Testis (tissue), 3 donors: ENCODE results near the gene RSAD2. TPM values are rescaled to one million over a fixed set of nuclear protein-coding genes. Genes with fewer than 3 reads are reported as not detected.

Experiments used
- DNase-seq: peaks from one replicate; pipeline ENCODE4 v3.0.0-alpha.2; 2019
- H3K27ac ChIP-seq, 2 donors: fragments of 200-600 bp; sonication (generic); one replicate each; pipeline ENCODE4 v1.5.1; 2019
- H3K27me3 ChIP-seq: fragments of 200-600 bp; sonication (generic); one replicate; pipeline ENCODE4 v1.5.1; 2019
- H3K36me3 ChIP-seq: fragments of 200-600 bp; sonication (generic); one replicate; pipeline ENCODE4 v1.5.1; 2017; ENCODE audit warnings: low read depth; ENCODE audit errors: missing control alignments
- H3K4me1 ChIP-seq: fragments of 200-600 bp; sonication (generic); one replicate; pipeline ENCODE4 v1.5.1; 2019
- H3K4me3 ChIP-seq, 2 donors: fragments of 200-600 bp; sonication (generic); one replicate each; pipeline ENCODE4 v1.5.1; 2017 to 2019
- H3K9me3 ChIP-seq: fragments of 200-600 bp; sonication (generic); one replicate; pipeline ENCODE4 v1.5.1; 2017
- POLR2A ChIP-seq: fragments of 450-650 bp; IDR thresholded peaks from one replicate; pipeline ENCODE4 v1.6.1; 2017; ENCODE audit warnings: antibody characterized with exemption, mild to moderate bottlenecking, moderate library complexity
- WGBS, 2 donors: methylation state at CpG; one replicate each; pipeline ENCODE4 v1.1.5; 2018; 5-methylcytosine and 5-hydroxymethylcytosine counted together
- intact Hi-C: fragments of 100-400 bp; cut with DNase I; formaldehyde crosslinking; loops from one replicate; pipeline ENCODE4 v1.15.1; 2023; ENCODE audit warnings: low total_unique reads
- polyA plus RNA-seq: library from polyadenylated mRNA; stranded (reverse); fragments of 350-450 nt; fragmentation: Illumina TruSeq; extraction: RNeasy Lipid Tissue Mini Kit (QIAGEN cat#74804); gene quantifications from one replicate; pipeline ENCODE4 v1.2.3, GENCODE V29; 2014; ENCODE audit warnings: low read depth, low replicate concordance; ENCODE audit not compliant: insufficient read depth
- total RNA-seq, 2 donors: library from RNA; depleted of rRNA; stranded (reverse); fragments of >200 nt; gene quantifications; one replicate each; pipeline ENCODE4 v1.2.3, GENCODE V29; 2016
- TF ChIP-seq, protein P1 (sequence below), 3 experiments: fragments of 450-650 bp in 2 of 3; fragments of 200-600 bp in 1 of 3; sonication (generic) in 1 of 3; IDR thresholded peaks; one replicate each; pipeline ENCODE4 v1.5.1; 2016 to 2019; ENCODE audit warnings: antibody characterized with exemption in 3 of 3, mild to moderate bottlenecking in 2 of 3, moderate library complexity in 1 of 3

RSAD2 gene
- total and polyA plus RNA-seq, 3 donors from 2014 or later: 2.3 to 5.5 (median 4.4) TPM

DNA sequence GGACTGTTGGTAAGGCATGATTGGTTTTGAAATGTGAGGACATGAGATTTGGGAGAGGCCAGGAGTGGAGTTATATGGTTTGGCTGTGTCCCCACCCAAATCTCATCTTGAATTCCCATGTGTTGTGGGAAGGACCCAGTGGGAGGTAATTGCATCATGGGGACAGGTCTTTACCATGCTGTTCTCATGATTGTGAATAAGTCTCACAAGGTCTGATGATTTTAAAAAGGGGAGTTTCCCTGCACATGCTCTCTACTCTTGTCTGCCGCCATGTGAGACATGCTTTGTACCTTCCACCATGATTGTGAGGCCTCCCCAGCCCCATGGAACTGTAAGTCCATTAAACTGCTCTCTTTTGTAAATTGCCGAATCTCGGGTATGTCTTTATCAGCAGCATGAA is 17.3 kb upstream of the RSAD2 start:
- H3K9me3 ChIP-seq: no peaks in the 10 kb centered on the region
- TF ChIP-seq POLR2A: no peak
- TF ChIP-seq, protein P1, sequence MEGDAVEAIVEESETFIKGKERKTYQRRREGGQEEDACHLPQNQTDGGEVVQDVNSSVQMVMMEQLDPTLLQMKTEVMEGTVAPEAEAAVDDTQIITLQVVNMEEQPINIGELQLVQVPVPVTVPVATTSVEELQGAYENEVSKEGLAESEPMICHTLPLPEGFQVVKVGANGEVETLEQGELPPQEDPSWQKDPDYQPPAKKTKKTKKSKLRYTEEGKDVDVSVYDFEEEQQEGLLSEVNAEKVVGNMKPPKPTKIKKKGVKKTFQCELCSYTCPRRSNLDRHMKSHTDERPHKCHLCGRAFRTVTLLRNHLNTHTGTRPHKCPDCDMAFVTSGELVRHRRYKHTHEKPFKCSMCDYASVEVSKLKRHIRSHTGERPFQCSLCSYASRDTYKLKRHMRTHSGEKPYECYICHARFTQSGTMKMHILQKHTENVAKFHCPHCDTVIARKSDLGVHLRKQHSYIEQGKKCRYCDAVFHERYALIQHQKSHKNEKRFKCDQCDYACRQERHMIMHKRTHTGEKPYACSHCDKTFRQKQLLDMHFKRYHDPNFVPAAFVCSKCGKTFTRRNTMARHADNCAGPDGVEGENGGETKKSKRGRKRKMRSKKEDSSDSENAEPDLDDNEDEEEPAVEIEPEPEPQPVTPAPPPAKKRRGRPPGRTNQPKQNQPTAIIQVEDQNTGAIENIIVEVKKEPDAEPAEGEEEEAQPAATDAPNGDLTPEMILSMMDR (IDR thresholded peaks at IDR 0.05): no peak
- no peaks in the 10 kb centered on the region for H3K4me1 ChIP-seq
- H3K4me3 ChIP-seq: no peak overlapping the region
- DNase-seq: no peak
- intact Hi-C loops: no loop called here
- WGBS, 2 donors: 97 to 99% methylated on average over 3 of the region's 3 CpGs
- H3K27me3 ChIP-seq: no peaks in the 10 kb centered on the region
- no peak overlapping the region for H3K27ac ChIP-seq
- H3K36me3 ChIP-seq: no peaks in the 10 kb centered on the region

DNA sequence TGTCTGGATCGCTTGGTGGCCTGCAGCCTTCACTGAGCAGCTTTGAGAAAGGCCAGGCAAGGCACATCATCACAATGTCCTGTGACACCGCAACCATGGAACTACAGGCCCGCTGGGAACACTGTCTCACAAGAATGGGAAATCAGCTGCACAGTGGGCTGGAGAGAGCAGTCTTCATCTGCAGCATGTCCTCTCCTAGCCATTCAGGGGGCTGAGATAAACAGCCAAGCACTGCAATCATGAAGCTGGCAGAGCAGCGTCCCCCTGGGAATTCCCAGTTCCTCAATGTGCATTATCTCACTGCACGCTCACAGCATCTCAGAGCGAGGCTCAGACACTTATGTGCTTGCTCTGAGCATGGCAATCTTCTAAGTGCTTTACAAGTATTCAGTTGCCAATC is 13.8 kb upstream of the RSAD2 start:
- H3K27ac ChIP-seq: no peak overlapping the region
- intact Hi-C loops: no loop called here
- H3K9me3 ChIP-seq: no peaks in the 10 kb centered on the region
- no peak overlapping the region for H3K4me3 ChIP-seq
- DNase-seq: no peak
- no peaks in the 10 kb centered on the region for H3K27me3 ChIP-seq
- peaks cover 9% of the 10 kb centered on the region for H3K4me1 ChIP-seq
- H3K36me3 ChIP-seq: no peaks in the 10 kb centered on the region
- TF ChIP-seq POLR2A: no peak
- TF ChIP-seq, protein P1 (IDR thresholded peaks at IDR 0.05): no peak
- 83 to 93% methylated on average over 6 of the region's 6 CpGs for WGBS, 2 donors

DNA sequence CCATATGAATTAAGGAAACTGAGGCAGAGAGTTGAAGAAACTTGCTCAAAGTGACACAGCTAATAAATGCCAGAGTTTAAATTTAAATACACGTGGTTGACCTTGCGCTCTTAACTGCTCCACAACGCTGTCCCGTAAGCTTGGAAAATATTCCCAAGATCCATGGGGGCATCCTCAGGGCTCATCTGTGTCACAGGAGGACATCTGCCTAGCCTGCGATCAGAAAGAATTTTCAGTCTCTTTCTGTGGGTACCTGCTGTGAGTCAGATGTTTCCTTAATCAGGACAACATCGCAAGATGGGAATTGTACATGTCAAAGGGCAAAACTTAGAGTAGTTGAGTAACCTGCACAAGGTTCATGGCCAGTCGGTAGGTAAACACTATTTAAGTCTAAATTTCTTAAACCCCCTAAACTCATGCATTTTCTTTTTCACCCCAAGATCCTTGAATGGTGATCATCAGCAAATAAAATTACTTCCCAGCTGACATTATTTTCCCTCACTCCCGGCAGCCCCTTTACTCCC is 13.3 kb upstream of the RSAD2 start:
- no peak overlapping the region for H3K27ac ChIP-seq
- no peaks in the 10 kb centered on the region for H3K36me3 ChIP-seq
- H3K4me1 ChIP-seq: peaks cover 9% of the 10 kb centered on the region
- H3K27me3 ChIP-seq: no peaks in the 10 kb centered on the region
- H3K9me3 ChIP-seq: no peaks in the 10 kb centered on the region
- 44 to 61% methylated on average over 8 of the region's 8 CpGs for WGBS, 2 donors
- intact Hi-C loops: no loop called here
- TF ChIP-seq, protein P1 (IDR thresholded peaks at IDR 0.05): no peak
- TF ChIP-seq POLR2A: no peak
- H3K4me3 ChIP-seq: peak overlapping the region; percentile 83 to 86
- no peak for DNase-seq

DNA sequence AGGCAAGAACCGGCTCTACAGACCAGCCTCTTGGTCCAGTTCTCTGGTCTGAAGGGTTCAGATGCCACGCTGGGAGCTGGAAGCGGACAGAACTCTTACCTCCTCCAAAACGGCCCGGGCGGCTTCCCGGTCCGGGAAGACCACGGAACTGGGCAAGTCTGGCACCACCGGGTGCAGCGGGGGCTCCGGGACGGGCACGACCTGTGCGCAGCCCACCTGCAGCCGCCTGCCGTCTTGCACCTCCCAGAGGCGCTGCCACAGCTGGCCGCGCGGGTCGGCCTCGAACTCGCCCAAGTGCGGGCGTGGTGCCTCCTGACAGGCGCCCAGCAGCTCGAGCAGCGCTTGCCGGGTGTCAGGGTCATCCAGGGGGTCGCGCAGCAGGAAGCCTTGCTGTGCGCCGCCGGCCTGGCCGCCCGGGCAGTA is 12.6 kb upstream of the RSAD2 start:
- H3K9me3 ChIP-seq: no peaks in the 10 kb centered on the region
- no peaks in the 10 kb centered on the region for H3K27me3 ChIP-seq
- peak; percentile 15 for DNase-seq
- 8 to 60% methylated on average over 1 to 28 of the region's 37 CpGs for WGBS, 2 donors
- H3K4me1 ChIP-seq: peaks cover 9% of the 10 kb centered on the region
- TF ChIP-seq, protein P1 (IDR thresholded peaks at IDR 0.05): no peak
- TF ChIP-seq POLR2A: no peak
- H3K27ac ChIP-seq: peak overlapping the region in 1 of 2 donors; percentile 86
- no peaks in the 10 kb centered on the region for H3K36me3 ChIP-seq
- H3K4me3 ChIP-seq: peak overlapping the region; percentile 83 to 86
- intact Hi-C loops: no loop called here
